K562 (cell line): ENCODE data around the gene SLC26A8.
A peak's percentile ranks its signal among the peaks of the same experiment; 100 is the strongest.
"Not testable (repeated sequence)": the region's sequence is repeated elsewhere in the genome, so short reads cannot be mapped to it uniquely, and the experiment has no call there.

Experiments
- PML ChIP-seq: IDR thresholded peaks from 2 replicates; pipeline ENCODE4 v1.6.1; 2012; ENCODE audit warnings: low read length, inconsistent platforms
- TF ChIP-seq, protein P1 (sequence below), 3 experiments: IDR thresholded peaks in 2 of 3; conservative IDR thresholded peaks in 1 of 3; 2 replicates each; pipeline ENCODE4 v1.5.1; 2011 to 2012; ENCODE audit warnings: low read length in 3 of 3, mild to moderate bottlenecking in 3 of 3, control low read depth in 2 of 3, improper control_type of control experiment in 1 of 3, inconsistent platforms in 1 of 3, low read depth in 1 of 3, mixed read lengths in 1 of 3, moderate library complexity in 1 of 3; ENCODE audit not compliant: insufficient read depth in 2 of 3

DNA sequence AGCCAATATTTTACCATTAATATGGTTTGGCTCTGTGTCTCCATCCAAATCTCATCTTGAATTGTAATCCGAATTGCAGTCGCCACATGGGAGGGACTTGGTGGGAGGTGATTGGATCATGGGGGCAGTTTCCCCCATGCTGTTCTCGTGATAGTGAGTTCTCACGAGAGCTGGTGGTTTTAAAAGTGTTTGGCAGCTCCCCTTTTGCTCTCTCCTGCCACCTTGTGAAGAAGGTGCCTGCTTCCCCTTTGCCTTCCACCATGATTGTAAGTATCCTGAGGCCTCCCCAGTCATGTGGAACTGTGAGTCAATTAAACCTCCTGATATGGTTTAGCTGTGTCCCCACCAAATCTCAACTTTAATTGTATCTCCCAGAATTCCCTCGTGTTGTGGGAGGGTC lies 85.2 kb downstream of the SLC26A8 start:
- not testable (repeated sequence) for TF ChIP-seq PML
- TF ChIP-seq, protein P1, sequence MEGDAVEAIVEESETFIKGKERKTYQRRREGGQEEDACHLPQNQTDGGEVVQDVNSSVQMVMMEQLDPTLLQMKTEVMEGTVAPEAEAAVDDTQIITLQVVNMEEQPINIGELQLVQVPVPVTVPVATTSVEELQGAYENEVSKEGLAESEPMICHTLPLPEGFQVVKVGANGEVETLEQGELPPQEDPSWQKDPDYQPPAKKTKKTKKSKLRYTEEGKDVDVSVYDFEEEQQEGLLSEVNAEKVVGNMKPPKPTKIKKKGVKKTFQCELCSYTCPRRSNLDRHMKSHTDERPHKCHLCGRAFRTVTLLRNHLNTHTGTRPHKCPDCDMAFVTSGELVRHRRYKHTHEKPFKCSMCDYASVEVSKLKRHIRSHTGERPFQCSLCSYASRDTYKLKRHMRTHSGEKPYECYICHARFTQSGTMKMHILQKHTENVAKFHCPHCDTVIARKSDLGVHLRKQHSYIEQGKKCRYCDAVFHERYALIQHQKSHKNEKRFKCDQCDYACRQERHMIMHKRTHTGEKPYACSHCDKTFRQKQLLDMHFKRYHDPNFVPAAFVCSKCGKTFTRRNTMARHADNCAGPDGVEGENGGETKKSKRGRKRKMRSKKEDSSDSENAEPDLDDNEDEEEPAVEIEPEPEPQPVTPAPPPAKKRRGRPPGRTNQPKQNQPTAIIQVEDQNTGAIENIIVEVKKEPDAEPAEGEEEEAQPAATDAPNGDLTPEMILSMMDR (IDR thresholded peaks at IDR 0.05 in 2 of 3, conservative IDR thresholded peaks at IDR 0.05 in 1 of 3; ENCODE audit: insufficient read depth in 2 of 3, low read depth in 1 of 3, low read length in 3 of 3), result 0 out of 6 replicates have a peak, but pooled peaks of 1 of the 3 experiments have one; percentile 11
